Epithelial cell of esophagus (primary cell): ENCODE data around the gene ZNF823.
A peak's percentile ranks its signal among the peaks of the same experiment; 100 is the strongest.

ENCODE experiments used
- DNase-seq: peaks from one replicate; pipeline ENCODE4 v3.0.0; 2010; ENCODE audit warnings: low read depth
- H3K4me3 ChIP-seq: 2 replicates; pipeline ENCODE4 v1.5.1; 2011; ENCODE audit warnings: mild to moderate bottlenecking, low read length, control low read depth
- TF ChIP-seq, protein P1 (sequence below): IDR thresholded peaks from 2 replicates; pipeline ENCODE4 v1.5.1; 2011; ENCODE audit warnings: low read depth, mild to moderate bottlenecking, low read length, control low read depth, inconsistent platforms; ENCODE audit not compliant: insufficient read depth; ENCODE audit errors: missing control alignments

ZNF823 gene

DNA sequence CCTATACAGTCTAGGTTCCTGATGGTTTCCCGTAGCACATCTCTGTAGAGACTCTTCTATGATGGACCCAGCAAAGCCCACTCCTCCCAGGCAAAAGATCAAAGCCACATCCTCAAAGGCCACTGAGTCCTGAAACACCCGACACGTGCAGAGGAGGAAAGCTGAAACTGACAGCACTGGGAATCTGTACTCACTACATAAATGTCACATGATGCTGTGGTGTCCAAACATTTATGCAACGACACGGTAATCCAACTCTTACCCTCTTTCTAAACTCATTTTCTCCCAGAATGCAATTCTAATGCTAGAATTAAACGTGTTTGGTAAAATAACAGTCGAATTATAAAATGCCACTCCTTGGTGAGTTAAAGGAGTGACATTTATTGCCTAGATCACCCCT is 21.1 kb upstream of the ZNF823 start:
- no peak overlapping the region for H3K4me3 ChIP-seq
- TF ChIP-seq, protein P1, sequence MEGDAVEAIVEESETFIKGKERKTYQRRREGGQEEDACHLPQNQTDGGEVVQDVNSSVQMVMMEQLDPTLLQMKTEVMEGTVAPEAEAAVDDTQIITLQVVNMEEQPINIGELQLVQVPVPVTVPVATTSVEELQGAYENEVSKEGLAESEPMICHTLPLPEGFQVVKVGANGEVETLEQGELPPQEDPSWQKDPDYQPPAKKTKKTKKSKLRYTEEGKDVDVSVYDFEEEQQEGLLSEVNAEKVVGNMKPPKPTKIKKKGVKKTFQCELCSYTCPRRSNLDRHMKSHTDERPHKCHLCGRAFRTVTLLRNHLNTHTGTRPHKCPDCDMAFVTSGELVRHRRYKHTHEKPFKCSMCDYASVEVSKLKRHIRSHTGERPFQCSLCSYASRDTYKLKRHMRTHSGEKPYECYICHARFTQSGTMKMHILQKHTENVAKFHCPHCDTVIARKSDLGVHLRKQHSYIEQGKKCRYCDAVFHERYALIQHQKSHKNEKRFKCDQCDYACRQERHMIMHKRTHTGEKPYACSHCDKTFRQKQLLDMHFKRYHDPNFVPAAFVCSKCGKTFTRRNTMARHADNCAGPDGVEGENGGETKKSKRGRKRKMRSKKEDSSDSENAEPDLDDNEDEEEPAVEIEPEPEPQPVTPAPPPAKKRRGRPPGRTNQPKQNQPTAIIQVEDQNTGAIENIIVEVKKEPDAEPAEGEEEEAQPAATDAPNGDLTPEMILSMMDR: no peak
- DNase-seq: no peak

DNA sequence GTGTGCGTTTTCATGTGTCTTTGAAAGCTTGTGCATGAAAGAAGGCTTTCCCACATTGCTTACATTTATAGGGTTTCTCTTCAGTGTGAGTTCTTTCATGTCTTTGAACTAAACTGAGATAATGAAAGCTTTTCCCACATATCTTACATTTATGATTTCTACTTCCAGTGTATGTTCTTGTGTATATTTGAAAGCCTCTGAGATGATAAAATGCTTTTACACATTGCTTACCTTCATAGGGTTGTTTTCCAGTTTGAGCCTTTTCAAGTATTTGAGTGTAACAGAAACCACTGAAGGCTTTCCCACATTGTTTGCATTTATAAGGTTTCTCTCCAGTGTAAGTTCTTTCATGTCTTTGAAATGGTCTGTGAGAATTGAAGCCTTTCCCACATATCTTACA is 18.2 kb upstream of the ZNF823 start:
- no peak for DNase-seq
- no peak overlapping the region for H3K4me3 ChIP-seq
- TF ChIP-seq, protein P1: no peak

DNA sequence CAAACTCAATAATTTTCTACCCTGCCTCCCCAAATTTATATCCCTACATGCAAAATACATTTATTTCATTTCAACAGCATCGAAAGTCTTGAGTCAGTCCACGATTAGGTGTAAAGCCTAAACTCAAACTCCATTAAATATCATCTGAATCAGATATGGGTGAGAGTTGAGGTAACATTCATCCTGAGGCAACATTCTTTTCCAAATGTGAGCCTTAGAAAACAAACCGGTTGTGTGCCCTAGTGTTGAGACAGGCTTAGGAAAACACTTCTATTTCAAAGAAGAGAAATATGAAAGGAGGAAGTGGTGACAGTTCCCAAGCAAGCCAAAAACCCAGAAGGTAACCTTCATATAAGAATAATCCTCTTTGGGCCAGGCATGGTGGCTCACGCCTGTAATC is 15.9 kb upstream of the ZNF823 start:
- no peak overlapping the region for H3K4me3 ChIP-seq
- DNase-seq: peak; percentile 62
- TF ChIP-seq, protein P1: no peak

DNA sequence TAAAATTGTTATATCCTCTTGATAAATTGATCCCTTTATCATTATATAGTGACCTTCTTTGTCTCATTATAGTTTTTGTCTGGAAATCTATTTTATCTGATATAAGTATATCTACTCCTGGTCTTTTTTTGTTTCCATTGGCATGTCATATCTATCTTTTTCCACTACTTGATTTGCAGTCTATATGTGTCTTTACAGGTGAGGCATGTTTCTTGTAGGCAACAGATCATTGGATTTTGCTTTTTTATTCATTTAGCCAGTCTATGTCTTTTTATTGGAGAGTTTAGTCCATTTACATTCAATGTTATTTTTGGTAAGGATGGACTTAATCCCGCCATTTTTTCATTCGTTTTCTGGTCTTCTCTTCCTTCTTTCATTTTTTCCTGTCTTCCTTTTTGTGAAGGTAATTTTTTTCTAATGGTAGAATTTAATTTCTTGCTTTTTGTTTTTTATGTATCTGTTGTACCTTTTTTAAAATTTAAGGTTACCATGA is 13.5 kb upstream of the ZNF823 start:
- H3K4me3 ChIP-seq: no peak overlapping the region
- no peak for DNase-seq
- TF ChIP-seq, protein P1: no peak

DNA sequence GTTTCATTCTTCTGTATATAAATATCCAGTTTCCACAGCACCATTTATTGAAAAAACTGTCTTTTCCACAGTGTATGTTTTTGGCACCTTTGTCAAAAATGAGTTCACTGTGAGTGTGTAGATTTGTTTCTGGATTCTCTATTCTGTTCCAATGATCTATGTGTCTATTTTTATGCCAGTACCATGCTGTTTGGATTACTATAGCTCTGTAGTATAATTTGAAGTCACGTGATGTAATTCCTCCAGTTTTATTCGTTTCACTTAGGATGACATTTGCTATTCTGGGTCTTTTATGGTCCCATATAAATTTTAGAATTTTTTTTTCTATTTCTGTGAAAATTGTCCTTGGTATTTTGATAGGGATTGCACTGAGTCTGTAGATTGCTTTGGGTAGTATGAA is 11.0 kb upstream of the ZNF823 start:
- no peak overlapping the region for H3K4me3 ChIP-seq
- TF ChIP-seq, protein P1: no peak
- DNase-seq: no peak

DNA sequence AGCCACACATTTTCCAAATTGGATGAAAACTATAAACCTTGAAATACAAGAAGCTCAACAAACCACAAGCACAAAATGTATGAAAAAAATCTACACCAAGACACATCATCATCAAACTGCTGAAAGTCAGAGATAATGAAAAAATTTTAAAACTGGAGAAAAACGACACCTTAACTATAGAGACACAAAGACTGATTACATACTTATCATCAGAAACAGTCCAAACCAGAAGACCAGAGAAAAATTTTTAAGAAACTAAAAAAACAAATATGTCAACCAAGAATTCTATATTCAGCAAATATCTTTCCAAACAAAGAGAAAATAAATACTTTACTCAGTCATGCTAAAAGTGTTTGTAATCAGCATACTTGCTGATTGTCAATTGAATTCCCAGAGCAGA is 8.5 kb upstream of the ZNF823 start:
- DNase-seq: no peak
- no peak overlapping the region for H3K4me3 ChIP-seq
- TF ChIP-seq, protein P1: no peak

DNA sequence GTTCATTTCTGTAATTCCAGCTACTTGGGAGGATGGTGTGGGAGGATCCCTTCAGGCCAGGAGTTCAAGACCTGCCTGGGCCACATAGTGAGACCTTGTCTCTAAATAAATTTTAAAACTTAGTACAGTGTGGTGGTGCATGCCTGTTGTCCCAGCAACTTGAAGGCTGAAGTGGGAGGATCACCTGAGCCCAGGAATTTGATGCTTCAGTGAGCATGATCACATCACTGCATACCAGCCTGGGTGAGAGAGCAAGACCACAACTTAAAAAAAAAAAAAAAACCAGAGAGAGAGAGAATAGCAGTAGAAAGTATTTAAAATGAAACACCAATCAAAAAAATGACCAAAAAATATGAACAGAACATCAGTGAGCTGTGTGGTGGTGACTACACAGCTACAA is 7.1 kb upstream of the ZNF823 start:
- TF ChIP-seq, protein P1: no peak
- H3K4me3 ChIP-seq: no peak overlapping the region
- peak; percentile 30 for DNase-seq
